Fibroblast of lung (primary cell): ENCODE measurements around the gene CASTOR2. TPM values are rescaled to one million over a fixed set of nuclear protein-coding genes. Genes with fewer than 3 reads are reported as not detected.

Source experiments
- DNase-seq, 2 donors: peaks; one replicate each; pipeline versions ENCODE4 v3.0.0 to v3.0.0-alpha.2; 2010; ENCODE audit warnings: low read depth in 2 of 2
- H2AFZ ChIP-seq: 2 replicates; pipeline ENCODE4 v1.5.1; 2012; ENCODE audit warnings: low read length, control low read depth, inconsistent platforms
- H3K27ac ChIP-seq: 2 replicates; pipeline ENCODE4 v1.5.1; 2011; ENCODE audit warnings: low read length, control low read depth; ENCODE audit not compliant: insufficient read depth
- H3K27me3 ChIP-seq: 2 replicates; pipeline ENCODE4 v1.5.1; 2011; ENCODE audit warnings: mild to moderate bottlenecking, low read length; ENCODE audit not compliant: control insufficient read depth, insufficient read depth
- H3K36me3 ChIP-seq: 2 replicates; pipeline ENCODE4 v1.5.1; 2011; ENCODE audit warnings: low read length; ENCODE audit not compliant: control insufficient read depth, insufficient read depth
- H3K4me1 ChIP-seq: 2 replicates; pipeline ENCODE4 v1.5.1; 2011; ENCODE audit warnings: low read length; ENCODE audit not compliant: control insufficient read depth, insufficient read depth; ENCODE audit errors: extremely low read depth
- H3K4me2 ChIP-seq: 2 replicates; pipeline ENCODE4 v1.5.1; 2011; ENCODE audit warnings: low read length, control low read depth; ENCODE audit not compliant: insufficient read depth; ENCODE audit errors: extremely low read depth
- H3K4me3 ChIP-seq, 4 experiments: fragments of 200-600 bp in 1 of 4; sonication (generic) in 1 of 4; replicated peaks in 1 of 4; 2 replicates each; pipeline ENCODE4 v1.5.1; 2011 to 2016; ENCODE audit warnings: low read length in 4 of 4, low read depth in 3 of 4, mild to moderate bottlenecking in 3 of 4, control low read depth in 2 of 4, inconsistent platforms in 1 of 4, mixed read lengths in 1 of 4; ENCODE audit not compliant: insufficient read depth in 1 of 4; ENCODE audit errors: control extremely low read depth in 1 of 4
- H3K79me2 ChIP-seq: 2 replicates; pipeline ENCODE4 v1.5.1; 2012; ENCODE audit warnings: mild to moderate bottlenecking, low read length, inconsistent platforms; ENCODE audit not compliant: control insufficient read depth, insufficient read depth
- H3K9ac ChIP-seq: 2 replicates; pipeline ENCODE4 v1.5.1; 2011; ENCODE audit warnings: mild to moderate bottlenecking, low read length, control low read depth; ENCODE audit not compliant: insufficient read depth
- H3K9me3 ChIP-seq: 2 replicates; pipeline ENCODE4 v1.5.1; 2012; ENCODE audit warnings: low read depth, low read length; ENCODE audit not compliant: control insufficient read depth, insufficient read depth
- H4K20me1 ChIP-seq: 2 replicates; pipeline ENCODE4 v1.5.1; 2011; ENCODE audit warnings: low read length; ENCODE audit not compliant: control insufficient read depth, insufficient read depth; ENCODE audit errors: extremely low read depth
- CTCF ChIP-seq, 2 donors: IDR thresholded peaks in 1 of 2; conservative IDR thresholded peaks in 1 of 2; 1 replicate in 1 of 2; 2 replicates in 1 of 2; pipeline ENCODE4 v1.5.1; 2011 to 2012; ENCODE audit warnings: low read length in 2 of 2, control low read depth in 1 of 2, inconsistent platforms in 1 of 2, low read depth in 1 of 2, mild to moderate bottlenecking in 1 of 2
- EZH2 ChIP-seq: IDR thresholded peaks from 2 replicates; pipeline ENCODE4 v1.5.1; 2012; ENCODE audit warnings: low read length, control low read depth, mild to moderate bottlenecking; ENCODE audit errors: missing control alignments
- polyA plus RNA-seq, 2 donors: library from polyadenylated mRNA; depleted of rRNA in 1 of 2; stranded (reverse) in 1 of 2; unstranded in 1 of 2; fragments of >200 nt; gene quantifications; 2 replicates each; pipeline ENCODE4 v1.2.1, GENCODE V29; 2011 to 2012; ENCODE audit warnings: missing spikeins in 1 of 2
- total RNA-seq: library from RNA; depleted of rRNA; stranded (reverse); fragments of >200 nt; gene quantifications from 2 replicates; pipeline ENCODE4 v1.2.1, GENCODE V29; 2014

CASTOR2 gene
- total and polyA plus RNA-seq, 2 donors (not counting 1 experiment from before 2014, with no cell fraction given): 9.0 to 10.9 TPM

- peak in 1 of 2 donors; percentile 63 for DNase-seq
- no peaks in the 10 kb centered on the region for H3K9me3 ChIP-seq
Observed at GRCh38 chr7:75039166-75039565, 74.7 kb downstream of the CASTOR2 start.

GRCh38 chr7:75039709-75040108 lies 75.2 kb downstream of the CASTOR2 start:
- H3K27ac ChIP-seq: no peak overlapping the region
- no peaks in the 10 kb centered on the region for H4K20me1 ChIP-seq
- H3K9me3 ChIP-seq: no peaks in the 10 kb centered on the region
- H3K36me3 ChIP-seq: peaks cover 11% of the 10 kb centered on the region
- H3K79me2 ChIP-seq: no peaks in the 10 kb centered on the region
- H3K4me2 ChIP-seq: no peak overlapping the region
- H3K9ac ChIP-seq: no peak overlapping the region
- H3K27me3 ChIP-seq: no peaks in the 10 kb centered on the region
- TF ChIP-seq EZH2 (no peak), CTCF (conservative IDR thresholded peaks at IDR 0.05 in 1 of 2, IDR thresholded peaks at IDR 0.05 in 1 of 2; ENCODE audit: low read depth in 1 of 2, low read length in 2 of 2) (no peak)
- no peaks in the 10 kb centered on the region for H3K4me1 ChIP-seq
- H2AFZ ChIP-seq: no peak overlapping the region
- no peak overlapping the region for H3K4me3 ChIP-seq
- DNase-seq: no peak

More at GRCh38 chr7:75039166-75039565, 74.7 kb downstream of the CASTOR2 start:
- no peaks in the 10 kb centered on the region for H3K4me1 ChIP-seq
- H2AFZ ChIP-seq: no peak overlapping the region
- no peaks in the 10 kb centered on the region for H4K20me1 ChIP-seq
- no peaks in the 10 kb centered on the region for H3K27me3 ChIP-seq
- TF ChIP-seq EZH2: no peak
- no peak overlapping the region for H3K4me2 ChIP-seq
- no peaks in the 10 kb centered on the region for H3K79me2 ChIP-seq
- no peak overlapping the region for H3K27ac ChIP-seq
- peaks cover 11% of the 10 kb centered on the region for H3K36me3 ChIP-seq
- H3K9ac ChIP-seq: no peak overlapping the region
- H3K4me3 ChIP-seq: no peak overlapping the region

GRCh38 chr7:75040512-75040911 lies 76.0 kb downstream of the CASTOR2 start:
- no peaks in the 10 kb centered on the region for H3K27me3 ChIP-seq
- H3K36me3 ChIP-seq: peaks cover 11% of the 10 kb centered on the region
- H3K4me1 ChIP-seq: no peaks in the 10 kb centered on the region
- no peaks in the 10 kb centered on the region for H3K9me3 ChIP-seq
- no peak overlapping the region for H3K4me2 ChIP-seq
- no peak overlapping the region for H3K4me3 ChIP-seq
- TF ChIP-seq CTCF (conservative IDR thresholded peaks at IDR 0.05 in 1 of 2, IDR thresholded peaks at IDR 0.05 in 1 of 2; ENCODE audit: low read depth in 1 of 2, low read length in 2 of 2) (no peak), EZH2 (no peak)
- H4K20me1 ChIP-seq: no peaks in the 10 kb centered on the region
- H3K79me2 ChIP-seq: no peaks in the 10 kb centered on the region
- DNase-seq: no peak
- H3K27ac ChIP-seq: no peak overlapping the region
- no peak overlapping the region for H3K9ac ChIP-seq
- no peak overlapping the region for H2AFZ ChIP-seq
